IMR-90 (cell line): Measurements from ENCODE around the gene LDLRAD4.

Experiments used
- CTCF ChIP-seq: conservative IDR thresholded peaks from 2 replicates; pipeline ENCODE4 v1.5.1; 2012; ENCODE audit warnings: mild to moderate bottlenecking, low read depth, low read length, improper control_type of control experiment
- MAFK ChIP-seq: IDR thresholded peaks from 2 replicates; pipeline ENCODE4 v1.6.1; 2012; ENCODE audit warnings: low read depth, low read length, improper control_type of control experiment
- MAZ ChIP-seq: IDR thresholded peaks from 2 replicates; pipeline ENCODE4 v1.6.1; 2012; ENCODE audit warnings: low read depth, mild to moderate bottlenecking, low read length, improper control_type of control experiment, moderate library complexity, borderline replicate concordance
- NFE2L2 ChIP-seq: fragments of 150-350 bp; IDR thresholded peaks from 2 replicates; pipeline ENCODE4 v1.6.1; 2016; ENCODE audit warnings: low read depth, mild to moderate bottlenecking, low read length
- POLR2A ChIP-seq: IDR thresholded peaks from 2 replicates; pipeline ENCODE4 v1.6.1; 2012; ENCODE audit warnings: mild to moderate bottlenecking, low read depth, low read length
- RAD21 ChIP-seq: IDR thresholded peaks from 2 replicates; pipeline ENCODE4 v1.6.1; 2012; ENCODE audit warnings: low read length, improper control_type of control experiment
- RCOR1 ChIP-seq: IDR thresholded peaks from 2 replicates; pipeline ENCODE4 v1.6.1; 2012; ENCODE audit warnings: mild to moderate bottlenecking, low read length, improper control_type of control experiment; ENCODE audit not compliant: insufficient replicate concordance
- RFX5 ChIP-seq: IDR thresholded peaks from 2 replicates; pipeline ENCODE4 v1.8.0; 2012; ENCODE audit warnings: low read depth, mild to moderate bottlenecking, low read length, moderate library complexity
- USF2 ChIP-seq: fragments of 150-350 bp; IDR thresholded peaks from 2 replicates; pipeline ENCODE4 v1.6.1; 2017; ENCODE audit warnings: mild to moderate bottlenecking, antibody characterized with exemption, low read length, low read depth

DNA sequence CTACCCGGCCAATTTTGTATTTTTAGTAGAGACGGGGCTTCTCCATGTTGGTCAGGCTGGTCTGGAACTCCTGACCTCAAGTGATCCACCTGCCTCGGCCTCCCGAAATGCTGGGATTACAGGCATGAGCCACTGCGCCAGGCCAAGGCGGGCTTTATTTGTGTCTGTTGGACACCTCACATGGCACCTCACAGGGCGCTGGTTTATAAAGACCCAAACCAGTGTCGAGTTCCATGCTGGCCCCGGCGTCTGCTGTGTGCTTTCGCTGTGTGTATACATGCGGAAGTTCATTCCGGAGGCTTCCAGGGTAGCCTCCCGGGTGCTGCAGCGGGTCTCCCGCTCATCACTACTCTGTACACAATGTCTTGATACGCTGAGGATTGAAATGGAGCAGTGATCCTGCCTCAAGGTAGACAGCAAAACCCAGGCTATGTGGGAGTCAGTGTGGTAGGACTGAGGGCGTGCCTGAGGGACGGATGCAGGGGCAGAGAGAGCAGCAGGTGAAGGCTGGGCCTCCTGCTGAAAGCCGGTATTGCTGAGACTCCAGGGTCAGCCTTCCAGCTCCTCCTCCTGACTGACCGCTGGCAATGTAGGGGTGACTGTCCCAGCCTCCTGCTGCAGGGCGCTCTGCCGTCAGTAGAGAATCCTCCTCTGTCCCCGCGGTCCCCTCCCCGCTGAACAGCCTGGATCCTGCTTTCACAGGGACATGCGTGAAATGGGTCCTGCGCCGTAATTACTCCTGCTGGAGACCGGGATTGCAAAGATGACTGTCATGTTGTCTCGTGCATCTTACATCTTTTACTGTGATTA, 22.7 kb downstream of the LDLRAD4 start:
- TF ChIP-seq RCOR1, result no peak
- TF ChIP-seq CTCF, result no peak
- no peak for TF ChIP-seq MAFK
- TF ChIP-seq POLR2A, result no peak
- no peak for TF ChIP-seq MAZ
- TF ChIP-seq NFE2L2, result no peak
- TF ChIP-seq USF2, result no peak
- no peak for TF ChIP-seq RAD21
- no peak for TF ChIP-seq RFX5
